Stimulated activated CD4-positive, alpha-beta T cell treated with anti-CD3 and anti-CD28 coated beads, Interleukin-4, amount 100 ng/mL, for 24 hours (primary cell): ENCODE results near the gene MRPL10.

ENCODE experiments used
- DNase-seq: peaks from one replicate; pipeline ENCODE4 v3.0.0-alpha.2; 2020

The MRPL10 gene

DNA sequence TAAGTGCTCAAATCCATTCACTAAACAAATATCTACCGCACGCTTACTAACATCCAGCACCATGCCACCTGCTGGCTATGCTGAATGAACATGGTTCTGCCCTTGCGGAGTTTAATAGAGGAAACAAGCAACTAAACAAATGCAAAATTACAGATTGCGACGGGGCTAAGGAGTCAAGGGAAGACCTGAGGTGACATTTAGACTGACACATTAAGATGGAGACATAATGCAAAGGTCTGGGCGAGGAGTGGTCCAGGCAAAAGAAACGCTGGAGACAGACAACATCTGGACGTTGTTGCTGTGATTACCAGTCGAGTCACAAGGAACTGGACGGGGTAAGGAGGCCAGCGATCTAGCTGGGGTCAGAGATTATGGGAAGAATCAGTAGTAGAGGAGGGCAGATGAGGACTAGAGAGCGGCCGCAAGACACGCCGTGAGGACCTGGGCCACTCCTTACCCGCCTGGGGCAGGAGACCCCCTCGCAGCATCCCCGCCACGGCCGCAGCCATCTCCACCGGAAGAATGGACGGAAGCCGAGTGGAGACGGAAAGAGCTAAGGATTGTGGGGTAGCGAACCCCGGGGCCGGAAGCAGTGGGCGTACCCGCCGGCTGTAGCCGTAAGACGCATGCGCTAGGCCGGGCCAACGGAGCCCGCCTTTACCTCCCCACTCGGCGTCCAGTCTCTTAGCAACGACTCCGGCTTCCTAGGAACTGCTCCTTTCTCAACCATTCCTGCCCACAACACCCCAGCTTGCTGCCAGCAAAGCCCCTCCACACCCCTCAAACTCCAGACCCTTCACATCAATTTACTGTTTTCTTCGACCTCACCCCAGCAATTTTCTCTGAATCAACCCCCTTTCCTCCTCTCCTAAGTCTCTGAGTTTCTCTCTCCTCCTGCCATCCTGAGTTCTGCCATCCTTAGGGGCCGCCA is at the start of gene MRPL10, which contains the start of gene LRRC46:
MRPL10 (minus strand) TSS at position 539 of the 931 bp plus-strand sequence; CDS start at position 509, 30 bp downstream.
LRRC46 (plus strand) TSS at position 668 of the 931 bp plus-strand sequence. CDS start 320 bp downstream, outside the sequence.
- DNase-seq = peak; percentile 94

GRCh38 chr17:47879776-47880454 is 48.6 kb upstream of the MRPL10 start:
- DNase-seq = no peak

DNA sequence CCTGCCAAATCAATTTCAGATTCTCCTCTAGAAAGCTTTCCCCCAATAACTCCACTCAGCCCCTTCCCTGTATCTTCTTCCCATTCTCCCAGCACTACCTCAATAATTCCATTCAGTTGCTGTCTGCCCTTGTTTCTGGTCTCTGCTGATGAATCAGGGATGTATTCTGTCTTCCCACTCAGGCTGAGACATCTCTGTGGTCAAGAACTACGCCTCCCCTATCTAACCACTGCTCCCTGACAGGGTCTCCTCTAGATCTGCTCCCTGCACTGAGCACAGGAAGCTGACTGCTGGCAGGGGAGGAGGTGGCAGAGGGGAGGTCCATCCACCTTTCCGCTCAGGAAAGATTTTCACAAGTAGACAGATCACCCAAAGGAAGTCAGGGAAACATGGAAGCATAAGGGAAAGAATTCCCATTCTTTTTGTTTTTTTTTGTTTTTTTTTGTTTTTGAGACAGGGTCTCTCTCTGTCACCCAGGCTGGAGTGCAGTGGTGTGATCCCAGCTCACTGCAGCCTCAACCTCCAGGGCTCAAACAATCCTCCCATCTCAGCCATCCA is 47.8 kb upstream of the MRPL10 start:
- no peak for DNase-seq

GRCh38 chr17:47878203-47879027 is 47.1 kb upstream of the MRPL10 start:
- DNase-seq = no peak

GRCh38 chr17:47877368-47878034 is 46.2 kb upstream of the MRPL10 start:
- no peak for DNase-seq

DNA sequence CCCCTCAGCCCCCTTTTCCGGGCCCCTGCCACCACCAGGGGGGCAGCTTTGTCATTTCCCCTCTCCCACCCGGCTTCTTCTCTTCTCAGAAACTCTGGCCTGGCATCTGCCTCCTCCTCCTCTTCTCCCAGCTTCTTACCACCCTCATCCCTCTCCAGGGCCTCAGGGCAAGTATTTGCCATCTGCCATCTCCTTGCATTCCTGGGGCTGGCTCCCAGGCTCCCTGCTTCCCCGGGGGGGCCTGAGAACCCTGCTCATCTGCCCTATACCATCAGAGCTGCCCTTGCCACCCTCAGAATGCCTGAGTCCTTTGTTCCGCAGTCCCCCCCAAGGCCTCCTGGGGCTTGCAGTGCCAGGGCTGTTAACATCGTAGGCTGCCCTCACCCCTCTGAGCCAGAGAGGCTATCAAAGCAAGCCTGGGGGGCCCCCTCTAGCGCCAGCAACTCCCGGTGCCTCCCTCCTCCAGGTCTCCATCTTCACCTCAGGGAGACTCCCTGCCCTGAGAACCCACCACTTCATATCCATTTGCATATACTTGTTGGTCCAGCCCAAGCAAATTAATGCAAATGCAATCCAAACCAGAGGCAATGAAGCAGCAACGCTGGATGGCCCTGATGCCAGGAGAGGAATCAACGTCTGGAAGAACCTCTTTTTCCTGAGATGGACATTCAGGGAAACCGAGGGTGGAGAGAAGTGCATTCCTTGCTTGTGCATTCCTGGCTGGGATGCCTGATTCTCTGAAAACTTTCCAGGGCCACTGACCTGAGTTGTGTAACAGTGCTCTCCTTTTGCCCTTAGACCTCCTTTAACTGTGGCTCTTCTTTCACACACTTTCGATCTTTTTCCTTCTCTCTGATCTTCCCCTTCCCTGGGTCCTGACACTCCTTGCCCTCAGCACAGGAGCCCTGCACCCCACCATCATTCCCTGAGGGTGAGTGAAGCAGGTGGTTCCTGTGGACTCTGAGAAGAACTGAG is 44.0 kb upstream of the MRPL10 start:
- no peak for DNase-seq

GRCh38 chr17:47873200-47874090 is 42.1 kb upstream of the MRPL10 start:
- no peak for DNase-seq

GRCh38 chr17:47872651-47873161 is 41.4 kb upstream of the MRPL10 start:
- DNase-seq = no peak

- DNase-seq = no peak
These were observed 40.8 kb upstream of the MRPL10 start for GRCh38 chr17:47872019-47872650.

DNA sequence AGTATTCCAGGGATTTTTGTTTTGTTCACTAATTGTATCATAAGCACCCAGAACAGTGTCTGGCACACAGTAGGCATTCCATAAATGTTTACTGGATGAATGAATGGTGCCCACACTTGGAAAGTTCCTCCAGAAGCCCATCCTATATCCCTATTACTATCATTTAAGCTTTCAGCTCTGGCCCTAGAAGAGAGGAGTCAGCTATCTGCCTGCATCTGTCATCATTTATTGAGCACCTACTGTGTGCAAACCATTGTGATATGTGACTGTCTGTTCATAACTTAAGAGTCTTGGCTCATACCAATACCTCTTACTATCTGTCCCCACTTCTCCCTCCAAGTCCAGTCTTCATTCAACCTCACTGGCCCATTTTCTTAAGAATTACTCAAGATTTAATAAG is 39.7 kb upstream of the MRPL10 start:
- DNase-seq = no peak

GRCh38 chr17:47870056-47870455 is 38.7 kb upstream of the MRPL10 start:
- no peak for DNase-seq

DNA sequence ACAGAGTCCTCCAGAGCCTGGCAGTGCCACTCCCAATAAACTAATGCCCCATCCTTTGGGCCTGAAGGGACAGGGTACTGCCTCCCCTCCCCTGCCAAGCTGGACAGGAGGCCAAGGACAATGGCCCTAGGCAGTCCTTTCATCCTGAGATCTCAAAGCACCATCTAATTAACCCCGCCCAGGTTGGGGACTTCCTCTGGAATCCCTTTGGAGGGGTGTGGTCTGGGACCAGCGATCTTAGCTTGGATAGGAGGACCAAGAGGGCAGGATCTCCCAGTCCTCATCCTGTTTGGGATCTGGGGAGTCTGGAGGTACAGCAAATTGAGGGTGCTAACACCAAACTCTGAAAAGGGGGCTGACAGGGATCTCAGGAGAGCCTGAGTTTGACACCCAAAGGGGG is 37.8 kb upstream of the MRPL10 start:
- DNase-seq = no peak

DNA sequence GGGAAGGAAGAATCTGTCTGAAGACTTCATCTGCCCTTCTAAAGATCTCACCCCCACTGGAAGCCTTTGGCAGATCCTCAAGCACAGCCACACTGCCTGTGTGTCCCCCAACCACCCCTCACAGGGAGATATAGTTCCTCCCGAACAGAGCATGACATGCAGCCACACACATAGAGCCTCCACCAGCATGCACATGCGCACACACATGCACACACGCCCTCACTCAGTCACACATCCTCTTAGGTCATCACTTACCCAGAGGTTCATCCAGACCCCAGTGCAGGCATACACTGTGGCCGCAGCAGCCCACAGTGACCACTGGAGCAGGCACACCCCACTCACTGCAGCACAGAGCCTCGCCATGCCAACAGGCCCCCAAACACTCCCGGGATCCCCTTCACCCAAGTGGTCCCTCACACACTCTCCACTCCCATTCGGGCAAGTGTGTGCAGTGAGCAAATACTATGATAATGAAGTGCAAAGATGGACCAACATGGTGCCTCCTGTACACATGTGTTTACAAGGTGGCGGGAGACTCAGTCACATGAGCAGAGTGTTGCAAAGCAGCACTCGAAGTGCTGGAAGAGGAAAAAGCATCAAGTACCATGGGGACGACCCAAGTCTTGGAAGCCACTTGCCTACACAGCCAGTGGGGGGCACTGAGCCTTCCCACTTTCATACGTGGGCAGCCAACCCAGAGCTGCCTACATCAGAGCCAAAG is 36.6 kb upstream of the MRPL10 start:
- DNase-seq = no peak

- no peak for DNase-seq
These were observed 35.6 kb upstream of the MRPL10 start for GRCh38 chr17:47866941-47867340.

DNA sequence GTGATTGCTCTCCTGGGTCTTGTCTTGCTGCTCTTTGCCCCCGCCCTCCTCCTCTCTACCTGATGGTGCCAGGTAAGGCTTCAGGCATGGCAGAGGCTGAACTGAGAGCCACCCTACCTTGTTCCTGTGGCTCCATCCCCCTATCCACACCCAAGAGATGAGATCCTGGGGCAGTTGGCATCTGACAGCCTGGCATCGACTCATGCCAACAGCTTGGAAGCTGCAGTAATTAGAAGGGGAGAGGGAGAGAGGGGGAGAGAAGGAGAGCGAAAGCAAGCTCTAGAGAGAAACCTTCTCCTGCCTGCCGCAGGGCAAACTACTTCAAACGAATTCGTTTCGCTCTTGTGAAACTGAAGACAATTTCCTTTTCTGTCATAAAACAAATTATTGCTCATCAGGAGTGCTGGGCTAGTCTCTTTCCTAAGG is 33.5 kb upstream of the MRPL10 start:
- peak; percentile 17 for DNase-seq

DNA sequence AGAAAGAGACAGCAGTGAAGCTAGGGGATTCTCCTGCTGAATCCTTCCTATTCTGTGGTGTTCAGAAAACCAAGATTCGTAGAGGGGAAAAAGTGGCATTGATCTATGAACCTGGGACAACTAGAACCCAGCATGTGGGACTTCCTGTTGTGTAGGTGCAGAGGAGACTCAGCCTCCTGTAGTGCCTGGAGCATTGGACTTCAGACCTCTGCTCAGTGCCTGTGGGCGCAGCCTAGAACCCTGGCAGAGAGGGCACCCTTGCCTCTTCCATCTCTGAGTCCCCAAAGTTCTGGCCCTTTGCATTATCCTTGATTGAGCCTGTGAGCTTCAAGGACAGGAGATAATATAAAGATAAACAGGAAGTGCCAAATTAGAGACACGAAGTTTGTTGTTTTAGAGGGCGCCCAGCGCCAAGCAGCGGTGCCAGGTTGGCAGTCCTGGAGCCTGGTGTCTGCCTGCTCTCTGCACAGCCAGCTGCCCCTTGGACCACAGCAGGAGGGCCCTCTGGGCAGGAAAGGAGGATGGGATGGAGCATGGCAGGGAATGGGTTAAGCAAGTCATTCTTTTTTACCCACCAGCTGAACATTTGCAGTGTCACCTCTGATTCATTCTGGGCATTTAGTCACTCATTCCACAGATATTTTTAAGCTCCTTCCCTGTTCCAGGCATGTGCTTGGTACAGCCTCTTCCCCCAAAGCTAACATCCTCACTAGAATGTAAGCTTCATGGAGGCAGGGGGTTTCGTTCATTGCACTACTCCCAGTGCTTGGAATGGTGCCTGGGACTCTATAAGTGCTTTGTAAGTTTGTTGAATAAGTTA is 31.5 kb upstream of the MRPL10 start:
- no peak for DNase-seq

DNA sequence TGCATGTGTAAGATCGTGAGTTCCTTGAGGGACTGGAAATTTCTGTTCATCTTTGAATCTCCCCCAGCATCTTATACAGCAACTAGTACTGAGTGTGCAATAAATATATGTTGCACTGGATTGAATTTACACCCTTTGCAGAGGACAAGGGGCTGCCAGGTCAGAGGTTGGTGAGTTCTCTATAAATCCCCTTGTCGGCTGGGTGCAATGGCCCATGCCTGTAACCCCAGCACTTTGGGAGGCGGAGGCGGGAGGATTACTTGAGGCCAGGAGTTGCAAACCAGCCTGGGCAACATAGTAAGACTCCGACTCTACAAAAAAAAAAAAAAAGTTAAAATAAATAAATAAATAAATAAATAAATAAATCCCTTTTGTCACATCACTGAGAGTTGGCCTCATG is 29.0 kb upstream of the MRPL10 start:
- no peak for DNase-seq
